Testis (tissue), 3 donors: Measurements from ENCODE around the gene MYOM3. TPM values are rescaled to one million over a fixed set of nuclear protein-coding genes. Genes with fewer than 3 reads are reported as not detected.

ENCODE experiments used
- DNase-seq: peaks from one replicate; pipeline ENCODE4 v3.0.0-alpha.2; 2019
- H3K27ac ChIP-seq, 2 donors: fragments of 200-600 bp; sonication (generic); one replicate each; pipeline ENCODE4 v1.5.1; 2019
- H3K27me3 ChIP-seq: fragments of 200-600 bp; sonication (generic); one replicate; pipeline ENCODE4 v1.5.1; 2019
- H3K36me3 ChIP-seq: fragments of 200-600 bp; sonication (generic); one replicate; pipeline ENCODE4 v1.5.1; 2017; ENCODE audit warnings: low read depth; ENCODE audit errors: missing control alignments
- H3K4me1 ChIP-seq: fragments of 200-600 bp; sonication (generic); one replicate; pipeline ENCODE4 v1.5.1; 2019
- H3K4me3 ChIP-seq, 2 donors: fragments of 200-600 bp; sonication (generic); one replicate each; pipeline ENCODE4 v1.5.1; 2017 to 2019
- H3K9me3 ChIP-seq: fragments of 200-600 bp; sonication (generic); one replicate; pipeline ENCODE4 v1.5.1; 2017
- CTCF ChIP-seq, 3 experiments: fragments of 450-650 bp in 2 of 3; fragments of 200-600 bp in 1 of 3; sonication (generic) in 1 of 3; IDR thresholded peaks; one replicate each; pipeline ENCODE4 v1.5.1; 2016 to 2019; ENCODE audit warnings: antibody characterized with exemption in 3 of 3, mild to moderate bottlenecking in 2 of 3, moderate library complexity in 1 of 3
- POLR2A ChIP-seq: fragments of 450-650 bp; IDR thresholded peaks from one replicate; pipeline ENCODE4 v1.6.1; 2017; ENCODE audit warnings: antibody characterized with exemption, mild to moderate bottlenecking, moderate library complexity
- WGBS, 2 donors: methylation state at CpG; one replicate each; pipeline ENCODE4 v1.1.5; 2018; 5-methylcytosine and 5-hydroxymethylcytosine counted together
- intact Hi-C: fragments of 100-400 bp; cut with DNase I; formaldehyde crosslinking; loops from one replicate; pipeline ENCODE4 v1.15.1; 2023; ENCODE audit warnings: low total_unique reads
- polyA plus RNA-seq: library from polyadenylated mRNA; stranded (reverse); fragments of 350-450 nt; fragmentation: Illumina TruSeq; extraction: RNeasy Lipid Tissue Mini Kit (QIAGEN cat#74804); gene quantifications from one replicate; pipeline ENCODE4 v1.2.3, GENCODE V29; 2014; ENCODE audit warnings: low read depth, low replicate concordance; ENCODE audit not compliant: insufficient read depth
- total RNA-seq, 2 donors: library from RNA; depleted of rRNA; stranded (reverse); fragments of >200 nt; gene quantifications; one replicate each; pipeline ENCODE4 v1.2.3, GENCODE V29; 2016

Gene MYOM3
- total and polyA plus RNA-seq, 3 donors from 2014 or later, result 22.4 to 39.5 (median 26.8) TPM

- H3K27ac ChIP-seq, result peak overlapping the region in 1 of 2 donors; percentile 5
- intact Hi-C loops, result loop anchor here (10.0 kb wide), 1 partner anchor 53 kb away; no protein-coding TSS in a partner anchor
Observed at GRCh38 chr1:24027838-24028468, 84.0 kb downstream of the MYOM3 start.

GRCh38 chr1:24022581-24023361 is 89.2 kb downstream of the MYOM3 start:
- TF ChIP-seq CTCF (IDR thresholded peaks at IDR 0.05) (no peak), POLR2A (no peak)
- no peaks in the 10 kb centered on the region for H3K9me3 ChIP-seq
- DNase-seq, result no peak
- peaks cover 44% of the 10 kb centered on the region for H3K4me1 ChIP-seq
- 79 to 85% methylated on average over 4 of the region's 4 CpGs for WGBS, 2 donors
- H3K27me3 ChIP-seq, result no peaks in the 10 kb centered on the region
- H3K4me3 ChIP-seq, result no peak overlapping the region
- peak overlapping the region in 1 of 2 donors; percentile 7 for H3K27ac ChIP-seq
- intact Hi-C loops, result loop anchor here (10.0 kb wide), 1 partner anchor 48 kb away; no protein-coding TSS in a partner anchor
- no peaks in the 10 kb centered on the region for H3K36me3 ChIP-seq

More at GRCh38 chr1:24027838-24028468, 84.0 kb downstream of the MYOM3 start:
- 65 to 83% methylated on average over 4 of the region's 4 CpGs for WGBS, 2 donors
- Histone ChIP-seq H3K4me1 (peaks cover 7% of the 10 kb centered on the region), H3K27me3 (no peaks in the 10 kb centered on the region), H3K4me3 (no peak overlapping the region), H3K36me3 (no peaks in the 10 kb centered on the region), H3K9me3 (no peaks in the 10 kb centered on the region)
- no peak for DNase-seq
- peak in 2 of 3 experiments; percentile 37 to 50 for TF ChIP-seq CTCF (IDR thresholded peaks at IDR 0.05)
- TF ChIP-seq POLR2A, result no peak

- no peak overlapping the region for H3K4me3 ChIP-seq
- H3K27ac ChIP-seq, result peak overlapping the region in 1 of 2 donors; percentile 90
- peaks cover 41% of the 10 kb centered on the region for H3K4me1 ChIP-seq
- no peaks in the 10 kb centered on the region for H3K9me3 ChIP-seq
- DNase-seq, result peak; percentile 60
- TF ChIP-seq POLR2A (no peak), CTCF (IDR thresholded peaks at IDR 0.05) (no peak)
- intact Hi-C loops, result loop anchor here (10.0 kb wide), 1 partner anchor 47 kb away; no protein-coding TSS in a partner anchor
- H3K36me3 ChIP-seq, result no peaks in the 10 kb centered on the region
- H3K27me3 ChIP-seq, result no peaks in the 10 kb centered on the region
- WGBS, 2 donors, result 75 to 85% methylated on average over 7 of the region's 7 CpGs
Observed at GRCh38 chr1:24021403-24022266, 90.3 kb downstream of the MYOM3 start.

- Histone ChIP-seq H3K27ac (peak overlapping the region; percentile 83 to 90), H3K27me3 (no peaks in the 10 kb centered on the region), H3K36me3 (no peaks in the 10 kb centered on the region), H3K9me3 (no peaks in the 10 kb centered on the region), H3K4me1 (peaks cover 49% of the 10 kb centered on the region), H3K4me3 (no peak overlapping the region)
- intact Hi-C loops, result loop anchor here (10.0 kb wide), 1 partner anchor 46 kb away; no protein-coding TSS in a partner anchor
- WGBS, 2 donors, result 77 to 83% methylated on average over 3 of the region's 3 CpGs
- no peak for DNase-seq
- no peak for TF ChIP-seq POLR2A
Observed at GRCh38 chr1:24020470-24020869, 91.5 kb downstream of the MYOM3 start.
